Cardiac fibroblast (primary cell): Measurements from ENCODE around the gene NSMCE1.

Experiments
- DNase-seq, 2 donors: peaks; one replicate each; pipeline versions ENCODE4 v3.0.0 to v3.0.0-alpha.2; 2010; ENCODE audit warnings: low read depth in 2 of 2
- H3K4me3 ChIP-seq, 2 donors: replicated peaks in 1 of 2; 1 replicate in 1 of 2; 2 replicates in 1 of 2; pipeline ENCODE4 v1.5.1; 2011; ENCODE audit warnings: low read depth in 2 of 2, low read length in 2 of 2, mild to moderate bottlenecking in 2 of 2, moderate library complexity in 1 of 2
- TF ChIP-seq, protein P1 (sequence below): IDR thresholded peaks from one replicate; pipeline ENCODE4 v1.5.1; 2011; ENCODE audit warnings: low read depth, mild to moderate bottlenecking, low read length, inconsistent platforms

Gene NSMCE1

DNA sequence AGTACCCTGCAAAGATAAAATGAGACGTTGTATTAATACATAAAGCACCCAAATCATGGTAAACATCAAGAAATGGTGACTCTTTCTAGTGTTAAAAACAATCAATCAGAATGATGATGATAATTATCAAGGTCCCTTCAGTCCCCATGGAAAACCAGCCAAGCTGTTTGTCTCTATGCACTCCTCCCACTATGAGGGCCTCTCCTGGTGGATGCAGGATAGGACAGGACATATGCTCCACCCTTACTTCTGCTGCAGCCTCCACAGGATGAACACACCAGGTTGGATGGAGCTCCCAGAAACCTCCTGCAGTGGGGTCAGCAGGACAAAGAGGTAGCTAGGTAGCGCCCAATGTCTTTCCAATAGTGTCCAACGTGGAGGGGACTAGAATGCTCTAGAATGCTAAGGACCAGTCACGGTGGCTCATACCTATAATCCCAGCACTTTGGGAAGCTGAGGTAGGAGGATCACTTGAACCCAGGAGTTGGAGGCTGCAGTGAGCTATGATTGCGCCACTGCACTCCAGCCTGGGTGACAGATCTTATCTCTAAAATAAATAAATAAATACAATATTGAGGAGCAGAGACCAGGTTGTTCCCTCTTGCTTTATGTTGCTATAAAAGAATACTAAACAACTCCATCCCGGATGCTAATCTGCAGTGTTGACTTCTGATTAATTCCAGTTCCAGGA, 75.1 kb downstream of the NSMCE1 start:
- TF ChIP-seq, protein P1, sequence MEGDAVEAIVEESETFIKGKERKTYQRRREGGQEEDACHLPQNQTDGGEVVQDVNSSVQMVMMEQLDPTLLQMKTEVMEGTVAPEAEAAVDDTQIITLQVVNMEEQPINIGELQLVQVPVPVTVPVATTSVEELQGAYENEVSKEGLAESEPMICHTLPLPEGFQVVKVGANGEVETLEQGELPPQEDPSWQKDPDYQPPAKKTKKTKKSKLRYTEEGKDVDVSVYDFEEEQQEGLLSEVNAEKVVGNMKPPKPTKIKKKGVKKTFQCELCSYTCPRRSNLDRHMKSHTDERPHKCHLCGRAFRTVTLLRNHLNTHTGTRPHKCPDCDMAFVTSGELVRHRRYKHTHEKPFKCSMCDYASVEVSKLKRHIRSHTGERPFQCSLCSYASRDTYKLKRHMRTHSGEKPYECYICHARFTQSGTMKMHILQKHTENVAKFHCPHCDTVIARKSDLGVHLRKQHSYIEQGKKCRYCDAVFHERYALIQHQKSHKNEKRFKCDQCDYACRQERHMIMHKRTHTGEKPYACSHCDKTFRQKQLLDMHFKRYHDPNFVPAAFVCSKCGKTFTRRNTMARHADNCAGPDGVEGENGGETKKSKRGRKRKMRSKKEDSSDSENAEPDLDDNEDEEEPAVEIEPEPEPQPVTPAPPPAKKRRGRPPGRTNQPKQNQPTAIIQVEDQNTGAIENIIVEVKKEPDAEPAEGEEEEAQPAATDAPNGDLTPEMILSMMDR: peak; percentile 18
- DNase-seq: no peak
- H3K4me3 ChIP-seq: no peak overlapping the region

DNA sequence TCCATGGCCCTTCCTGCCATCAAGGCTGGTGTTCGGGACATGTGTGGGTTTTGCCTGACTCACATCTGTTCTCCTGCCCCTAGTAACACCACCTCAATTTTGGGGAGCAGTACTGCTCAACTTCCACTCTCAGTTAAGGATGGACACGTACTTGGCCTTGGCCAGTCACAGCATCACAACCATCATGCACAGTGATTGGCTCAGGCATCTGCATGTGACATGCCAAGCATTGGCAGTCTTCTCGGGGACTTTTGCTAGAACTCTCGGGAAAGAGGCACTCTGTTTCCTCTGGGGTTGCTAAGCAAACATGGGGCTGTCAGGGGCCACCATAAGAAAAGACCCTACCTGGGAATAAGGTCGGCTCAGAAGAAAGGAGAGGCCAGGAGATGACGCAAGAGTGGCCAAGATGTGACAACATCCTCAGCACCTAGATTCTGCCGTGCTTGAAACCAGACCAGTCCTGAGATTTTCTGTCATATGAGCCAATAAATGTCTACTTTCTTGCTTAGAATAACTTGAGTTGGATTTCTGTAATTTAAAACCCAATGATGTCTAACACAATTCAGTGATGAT, 77.1 kb downstream of the NSMCE1 start:
- H3K4me3 ChIP-seq: no peak overlapping the region
- DNase-seq: no peak
- TF ChIP-seq, protein P1: no peak

DNA sequence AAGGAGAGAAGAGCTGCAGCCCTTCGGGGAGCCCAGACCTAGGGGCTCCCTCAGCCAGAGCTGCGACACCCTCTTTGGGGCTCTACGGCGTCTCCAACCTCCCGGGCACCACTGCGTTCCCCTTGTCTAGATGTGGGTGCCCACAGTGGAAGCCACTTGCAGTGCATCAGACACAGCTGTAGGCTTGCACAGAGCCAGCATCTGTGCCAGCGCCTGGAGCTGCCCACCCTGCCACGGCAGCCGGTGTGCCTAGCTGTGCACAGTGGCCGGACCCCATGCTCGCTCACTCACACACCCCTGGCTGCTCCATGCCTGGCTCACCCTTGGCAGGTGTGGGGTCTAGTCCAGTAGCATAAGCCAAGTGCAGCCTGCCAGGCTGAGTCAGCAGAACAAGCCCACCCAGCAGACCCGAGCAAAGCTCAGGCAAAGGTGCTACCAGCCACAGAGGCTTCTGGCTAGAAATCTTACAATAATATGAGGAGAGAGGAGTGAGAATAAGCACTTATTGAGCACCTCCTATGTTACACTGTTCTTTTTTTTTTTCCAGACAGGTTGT, 78.2 kb downstream of the NSMCE1 start:
- TF ChIP-seq, protein P1: no peak
- DNase-seq: no peak
- no peak overlapping the region for H3K4me3 ChIP-seq

- no peak for DNase-seq
- no peak overlapping the region for H3K4me3 ChIP-seq
- TF ChIP-seq, protein P1: no peak
These were observed 79.1 kb downstream of the NSMCE1 start for GRCh38 chr16:27189335-27189972.

- no peak overlapping the region for H3K4me3 ChIP-seq
- TF ChIP-seq, protein P1: no peak
- DNase-seq: no peak
These were observed 79.9 kb downstream of the NSMCE1 start for GRCh38 chr16:27188633-27189032.

DNA sequence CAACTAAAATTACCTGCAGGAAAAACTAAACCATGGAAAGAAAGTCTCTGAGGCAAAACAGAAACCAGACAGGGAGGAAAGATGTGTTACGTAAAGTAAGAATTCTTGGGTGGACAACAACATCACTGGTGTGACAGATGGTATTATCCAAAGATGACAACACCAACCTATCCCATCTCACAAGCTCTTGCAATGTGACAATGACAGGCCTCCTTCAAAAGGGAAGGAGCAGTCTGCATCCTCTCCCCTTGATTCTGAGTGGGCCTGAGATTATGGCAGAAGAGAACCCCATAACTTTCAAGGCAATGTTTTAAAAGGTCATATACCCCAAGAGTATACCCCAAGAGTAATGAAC, 82.8 kb downstream of the NSMCE1 start:
- no peak for DNase-seq
- TF ChIP-seq, protein P1: no peak

More for the DNA sequence above, 82.8 kb downstream of the NSMCE1 start:
- no peak overlapping the region for H3K4me3 ChIP-seq
